Panc1 (cell line): Measurements from ENCODE around the gene KRTDAP. TPM values are rescaled to one million over a fixed set of nuclear protein-coding genes. Genes with fewer than 3 reads are reported as not detected.

Experiments
- ATAC-seq: fragments of 200-7000 bp; cut with Tn5 transposase; 2 replicates; pipeline ENCODE4 v1.9.1; 2020; ENCODE audit warnings: mild to moderate bottlenecking, moderate library complexity
- BruUV-seq: library from RNA; stranded (reverse); fragments of 400-500 nt; replicated peaks from 2 replicates; lab custom pipeline; 2021; lab: Mats Ljungman, UMichigan
- CTCF ChIA-PET: fragments of 300-600 bp; sonication (Branson Sonifier 250); formaldehyde crosslinking; loops from one replicate; lab custom pipeline; 2022; ENCODE audit warnings: antibody characterized with exemption; lab: Charles Lee
- POLR2A ChIA-PET: fragments of 300-600 bp; sonication (Branson Sonifier 250); formaldehyde crosslinking; loops from one replicate; lab custom pipeline; 2022; ENCODE audit warnings: antibody characterized with exemption; lab: Charles Lee
- DNase-seq: peaks from one replicate; pipeline ENCODE4 v3.0.0-alpha.2; 2010; ENCODE audit warnings: low read depth, low spot score
- H3K27ac ChIP-seq: 2 replicates; pipeline ENCODE4 v1.5.1; 2011; ENCODE audit warnings: mild to moderate bottlenecking, low read length, inconsistent platforms
- H3K27me3 ChIP-seq: fragments of 200-500 bp; sonication (Bioruptor generic); 2 replicates; pipeline ENCODE4 v1.6.0; 2014; ENCODE audit warnings: low read length, inconsistent platforms; ENCODE audit not compliant: control insufficient read depth, insufficient read depth
- H3K36me3 ChIP-seq: fragments of 200-500 bp; sonication (Bioruptor generic); 2 replicates; pipeline ENCODE4 v1.5.1; 2014; ENCODE audit warnings: inconsistent platforms, mild to moderate bottlenecking, low read length, moderate library complexity; ENCODE audit not compliant: control insufficient read depth, insufficient read depth
- H3K4me1 ChIP-seq: 2 replicates; pipeline ENCODE4 v1.5.1; 2011; ENCODE audit warnings: inconsistent platforms, mild to moderate bottlenecking, low read length, moderate library complexity; ENCODE audit not compliant: control insufficient read depth, insufficient read depth
- H3K4me3 ChIP-seq, 2 experiments: 2 replicates each; pipeline ENCODE4 v1.5.1; 2011 to 2012; ENCODE audit warnings: low read depth in 2 of 2, low read length in 2 of 2, mild to moderate bottlenecking in 2 of 2, inconsistent platforms in 1 of 2, moderate library complexity in 1 of 2
- H3K9me3 ChIP-seq: fragments of 200-500 bp; sonication (Bioruptor generic); 2 replicates; pipeline ENCODE4 v1.5.1; 2014; ENCODE audit warnings: low read depth, mild to moderate bottlenecking, inconsistent platforms, low read length, moderate library complexity; ENCODE audit not compliant: control insufficient read depth, insufficient read depth
- CTCF ChIP-seq: fragments of 450-650 bp; IDR thresholded peaks from 2 replicates; pipeline ENCODE4 v1.5.1; 2017; ENCODE audit warnings: mild to moderate bottlenecking
- POLR2AphosphoS5 ChIP-seq: IDR thresholded peaks from 2 replicates; pipeline ENCODE4 v1.6.1; 2012; ENCODE audit warnings: mild to moderate bottlenecking, low read depth, low read length, moderate library complexity
- REST ChIP-seq, 2 experiments: IDR thresholded peaks; 2 replicates each; pipeline ENCODE4 v1.6.1; 2011 to 2012; ENCODE audit warnings: low read depth in 2 of 2, control low read depth in 1 of 2, low read length in 1 of 2, mild to moderate bottlenecking in 1 of 2, moderate library complexity in 1 of 2; ENCODE audit not compliant: insufficient read depth in 1 of 2
- SIN3A ChIP-seq: IDR thresholded peaks from 2 replicates; pipeline ENCODE4 v1.6.1; 2012; ENCODE audit warnings: low read depth, mild to moderate bottlenecking, low read length, moderate library complexity, borderline replicate concordance; ENCODE audit not compliant: insufficient read depth
- TCF7L2 ChIP-seq: IDR thresholded peaks from 2 replicates; pipeline ENCODE4 v1.6.1; 2011; ENCODE audit warnings: mild to moderate bottlenecking, low read depth, low read length, inconsistent platforms
- in situ Hi-C: cut with HindIII; loops from 2 replicates; pipeline ENCODE4 v1.10.0; 2016; ENCODE audit warnings: low sequenced_read_pairs, low pct_unique_long_range_greater_than_20kb
- intact Hi-C: fragments of 100-400 bp; cut with micrococcal nuclease; formaldehyde crosslinking; loops from one replicate; pipeline ENCODE4 v1.10.0; 2022; ENCODE audit not compliant: unreplicated experiment
- total RNA-seq: library from RNA; stranded (reverse); gene quantifications from one replicate; pipeline ENCODE4 v1.2.1, GENCODE V29; 2021; ENCODE audit not compliant: unreplicated experiment

KRTDAP gene
- total RNA-seq, 1 experiment from 2014 or later = not detected

- H3K4me3 ChIP-seq = no peak overlapping the region
- TF ChIP-seq TCF7L2 (no peak), REST (IDR thresholded peaks at IDR 0.05; ENCODE audit: insufficient read depth in 1 of 2, low read depth in 2 of 2, low read length in 1 of 2) (no peak), SIN3A (no peak), POLR2AphosphoS5 (no peak), CTCF (no peak)
- no peak overlapping the region for H3K27ac ChIP-seq
- no peaks in the 10 kb centered on the region for H3K4me1 ChIP-seq
- ChIA-PET POLR2A (no interaction called here), CTCF (no interaction called here)
- no peak for ATAC-seq
- BruUV-seq = no TSS peak
- H3K27me3 ChIP-seq = peaks cover 23% of the 10 kb centered on the region
- intact Hi-C loops = no loop called here
- no peak for DNase-seq
- no peaks in the 10 kb centered on the region for H3K9me3 ChIP-seq
- in situ Hi-C loops = no loop called here
- no peaks in the 10 kb centered on the region for H3K36me3 ChIP-seq
Measured at GRCh38 chr19:35445826-35446593, 44.3 kb downstream of the KRTDAP start.

- Histone ChIP-seq H3K36me3 (no peaks in the 10 kb centered on the region), H3K9me3 (no peaks in the 10 kb centered on the region), H3K4me1 (no peaks in the 10 kb centered on the region), H3K4me3 (no peak overlapping the region), H3K27me3 (peaks cover 15% of the 10 kb centered on the region), H3K27ac (no peak overlapping the region)
- TF ChIP-seq TCF7L2 (no peak), SIN3A (no peak), POLR2AphosphoS5 (no peak), CTCF (no peak), REST (IDR thresholded peaks at IDR 0.05; ENCODE audit: insufficient read depth in 1 of 2, low read depth in 2 of 2, low read length in 1 of 2) (no peak)
- POLR2A ChIA-PET = no interaction called here
- CTCF ChIA-PET = no interaction called here
- in situ Hi-C loops = no loop called here
- intact Hi-C loops = no loop called here
- BruUV-seq = no TSS peak
- ATAC-seq (no peak), DNase-seq (no peak)
Measured at GRCh38 chr19:35444735-35445134, 45.5 kb downstream of the KRTDAP start.
